Measurements from ENCODE around the gene TMEM108. TPM values are rescaled to one million over a fixed set of nuclear protein-coding genes. Genes with fewer than 3 reads are reported as not detected.

Gene TMEM108
- total and polyA plus RNA-seq, 2 of the 4 experiments (the other 2 are of a cell fraction), result 0.18 to 2.2 TPM

- in situ Hi-C loops (cut with MboI; ENCODE audit: low sequenced_read_pairs), result no loop called here
- ChIA-PET POLR2A (ENCODE audit: unreplicated experiment) (no interaction called here), CTCF (no interaction called here)
- ATAC-seq (ENCODE audit: low read depth) (no peak), DNase-seq (no peak)
- Histone ChIP-seq H3K4me1 (ENCODE audit: control insufficient read depth, insufficient read depth, low read length) (peaks cover 2% of the 10 kb centered on the region), H3K79me1 (ENCODE audit: low read depth in 1 of 2, low read length in 2 of 2) (no peaks in the 10 kb centered on the region), H2BK20ac (ENCODE audit: low read depth, low read length) (no peak overlapping the region), H4K8ac (ENCODE audit: low read depth in 2 of 2, low read length in 2 of 2) (no peak overlapping the region), H3K9ac (ENCODE audit: low read depth, low read length) (no peak overlapping the region), H3K4me3 (ENCODE audit: insufficient read depth, low read depth, low read length) (no peak overlapping the region), H3K4ac (ENCODE audit: low read depth, low read length) (no peak overlapping the region), H3K27ac (ENCODE audit: insufficient read depth, low read length) (no peak overlapping the region), H2BK5ac (ENCODE audit: low read depth, low read length, poor library complexity, severe bottlenecking) (no peak overlapping the region), H4K91ac (ENCODE audit: insufficient read depth, low read depth, low read length) (no peak overlapping the region), H3K4me2 (ENCODE audit: low read depth, low read length) (no peak overlapping the region), H2BK15ac (ENCODE audit: low read depth, low read length) (no peak overlapping the region), H4K5ac (ENCODE audit: low read depth, low read length) (no peak overlapping the region), H3K18ac (ENCODE audit: low read depth, low read length) (no peak overlapping the region), H3K36me3 (ENCODE audit: control insufficient read depth, insufficient read depth, low read length) (no peaks in the 10 kb centered on the region), H3K14ac (replicated peaks; ENCODE audit: low read depth, low read length) (no peak overlapping the region), H3K9me1 (ENCODE audit: insufficient read depth, low read length) (peaks cover 3% of the 10 kb centered on the region; the same call in 1 of the 2 replicates), H3K23ac (ENCODE audit: low read depth, low read length) (no peak overlapping the region), H2BK120ac (ENCODE audit: low read depth, low read length) (no peak overlapping the region), H4K20me1 (ENCODE audit: insufficient read depth, low read length) (no peaks in the 10 kb centered on the region), H2AFZ (replicated peaks; ENCODE audit: low read length, poor library complexity) (no peak overlapping the region), H2AK5ac (ENCODE audit: low read depth, low read length) (no peak overlapping the region), H3K9me3 (ENCODE audit: control insufficient read depth, insufficient read depth, low read length) (no peaks in the 10 kb centered on the region), H3K27me3 (ENCODE audit: control insufficient read depth, insufficient read depth, low read length) (no peaks in the 10 kb centered on the region), H2AK9ac (replicated peaks; ENCODE audit: low read depth, low read length, poor library complexity) (no peak overlapping the region), H3K56ac (ENCODE audit: extremely low read depth, insufficient read depth, low read length) (no peak overlapping the region)
- dilution Hi-C loops (cut with HindIII; ENCODE audit: low sequenced_read_pairs, unreplicated experiment), result no loop called here
- intact Hi-C loops (cut with micrococcal nuclease), result no loop called here
- BruUV-seq (replicated peaks), result no TSS peak
- TF ChIP-seq NFE2L2 (IDR thresholded peaks at IDR 0.05; ENCODE audit: low read depth, low read length) (no peak), MXI1 (IDR thresholded peaks at IDR 0.05; ENCODE audit: borderline replicate concordance, low read depth, low read length) (no peak), CHD1 (IDR thresholded peaks at IDR 0.05; ENCODE audit: low read depth, low read length) (no peak), RFX5 (IDR thresholded peaks at IDR 0.05; ENCODE audit: low read depth, low read length) (no peak), CEBPB (IDR thresholded peaks at IDR 0.05; ENCODE audit: low read depth, low read length) (no peak), USF2 (IDR thresholded peaks at IDR 0.05; ENCODE audit: low read depth, low read length) (no peak), MAZ (IDR thresholded peaks at IDR 0.05; ENCODE audit: borderline replicate concordance, low read depth, low read length) (no peak), MAFK (IDR thresholded peaks at IDR 0.05; ENCODE audit: low read depth, low read length) (no peak), SMC3 (IDR thresholded peaks at IDR 0.05; ENCODE audit: low read depth, low read length) (no peak), BHLHE40 (IDR thresholded peaks at IDR 0.05; ENCODE audit: low read depth, low read length) (no peak), POLR2A (IDR thresholded peaks at IDR 0.05; ENCODE audit: low read depth, low read length) (no peak), ELK1 (IDR thresholded peaks at IDR 0.05; ENCODE audit: borderline replicate concordance, low read depth, low read length) (no peak), RAD21 (IDR thresholded peaks at IDR 0.05; ENCODE audit: low read length) (no peak), FOS (IDR thresholded peaks at IDR 0.05; ENCODE audit: low read depth, low read length) (no peak), CTCF (conservative IDR thresholded peaks at IDR 0.05; ENCODE audit: low read depth, low read length) (no peak), RCOR1 (IDR thresholded peaks at IDR 0.05; ENCODE audit: insufficient replicate concordance, low read length) (no peak)
- WGBS, 2 experiments (ENCODE audit: extremely low coverage in 2 of 2, insufficient read length in 1 of 2), result 57% methylated on average over 1 of the region's 2 CpGs; no CpG with 5 or more reads in 1 of the 2 experiments
Measured at GRCh38 chr3:133439563-133439962, 401.4 kb downstream of the TMEM108 start.
